ENCODE data around the gene RABGGTA.

RABGGTA gene

GRCh38 chr14:24314377-24315193 is 43.2 kb upstream of the RABGGTA start:
- H3K4me3 ChIP-seq (ENCODE audit: control insufficient read depth, low read depth, low read length), result no peak overlapping the region
- TF ChIP-seq, protein P1, sequence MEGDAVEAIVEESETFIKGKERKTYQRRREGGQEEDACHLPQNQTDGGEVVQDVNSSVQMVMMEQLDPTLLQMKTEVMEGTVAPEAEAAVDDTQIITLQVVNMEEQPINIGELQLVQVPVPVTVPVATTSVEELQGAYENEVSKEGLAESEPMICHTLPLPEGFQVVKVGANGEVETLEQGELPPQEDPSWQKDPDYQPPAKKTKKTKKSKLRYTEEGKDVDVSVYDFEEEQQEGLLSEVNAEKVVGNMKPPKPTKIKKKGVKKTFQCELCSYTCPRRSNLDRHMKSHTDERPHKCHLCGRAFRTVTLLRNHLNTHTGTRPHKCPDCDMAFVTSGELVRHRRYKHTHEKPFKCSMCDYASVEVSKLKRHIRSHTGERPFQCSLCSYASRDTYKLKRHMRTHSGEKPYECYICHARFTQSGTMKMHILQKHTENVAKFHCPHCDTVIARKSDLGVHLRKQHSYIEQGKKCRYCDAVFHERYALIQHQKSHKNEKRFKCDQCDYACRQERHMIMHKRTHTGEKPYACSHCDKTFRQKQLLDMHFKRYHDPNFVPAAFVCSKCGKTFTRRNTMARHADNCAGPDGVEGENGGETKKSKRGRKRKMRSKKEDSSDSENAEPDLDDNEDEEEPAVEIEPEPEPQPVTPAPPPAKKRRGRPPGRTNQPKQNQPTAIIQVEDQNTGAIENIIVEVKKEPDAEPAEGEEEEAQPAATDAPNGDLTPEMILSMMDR (IDR thresholded peaks at IDR 0.05; ENCODE audit: control insufficient read depth, insufficient read depth, low read depth, low read length, missing control alignments), result no peak
- no peak for DNase-seq (ENCODE audit: low read depth)

GRCh38 chr14:24313913-24314312 is 42.5 kb upstream of the RABGGTA start:
- TF ChIP-seq, protein P1 (IDR thresholded peaks at IDR 0.05; ENCODE audit: control insufficient read depth, insufficient read depth, low read depth, low read length, missing control alignments), result no peak
- no peak for DNase-seq (ENCODE audit: low read depth)

DNA sequence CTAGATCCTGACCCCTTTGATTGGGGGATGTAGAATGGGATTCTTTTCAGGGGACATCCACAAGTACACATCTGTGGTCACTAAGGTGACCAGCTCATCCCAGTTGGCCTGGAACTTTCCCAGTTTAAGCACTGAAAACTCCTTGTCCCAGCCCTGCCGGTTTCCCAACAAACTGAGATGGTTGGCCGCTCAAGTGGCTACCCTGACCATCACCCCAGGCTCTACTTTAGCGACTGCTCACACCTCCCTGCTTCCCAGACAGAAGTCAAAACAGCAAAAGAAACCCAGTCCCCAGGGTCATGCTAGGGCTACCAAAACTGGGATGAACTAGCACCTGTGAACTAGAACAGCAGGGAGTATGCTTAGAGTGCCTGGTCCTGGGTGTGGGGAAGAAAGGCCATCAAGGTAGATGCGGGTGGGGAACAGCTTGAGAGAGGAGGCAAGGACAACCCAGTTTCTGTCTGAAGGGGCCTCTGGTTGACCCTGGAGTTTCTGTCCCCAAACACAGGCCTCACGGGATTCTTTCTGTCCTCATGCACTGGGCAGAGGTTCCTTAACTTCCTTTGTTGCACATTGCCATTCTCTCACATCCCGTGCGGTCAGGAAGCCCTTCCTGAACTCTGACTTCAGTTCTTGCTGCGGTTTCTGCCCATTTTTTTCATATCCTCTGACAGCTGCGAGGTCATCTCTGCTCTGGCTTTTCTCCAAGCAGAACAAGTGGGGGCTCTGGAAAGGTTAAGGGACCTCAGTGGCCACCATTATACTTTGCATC is 41.5 kb upstream of the RABGGTA start:
- H3K4me3 ChIP-seq (ENCODE audit: control insufficient read depth, low read depth, low read length), result no peak overlapping the region
- DNase-seq (ENCODE audit: low read depth), result no peak
- TF ChIP-seq, protein P1 (IDR thresholded peaks at IDR 0.05; ENCODE audit: control insufficient read depth, insufficient read depth, low read depth, low read length, missing control alignments), result no peak

More at GRCh38 chr14:24313913-24314312, 42.5 kb upstream of the RABGGTA start:
- no peak overlapping the region for H3K4me3 ChIP-seq (ENCODE audit: control insufficient read depth, low read depth, low read length)

DNA sequence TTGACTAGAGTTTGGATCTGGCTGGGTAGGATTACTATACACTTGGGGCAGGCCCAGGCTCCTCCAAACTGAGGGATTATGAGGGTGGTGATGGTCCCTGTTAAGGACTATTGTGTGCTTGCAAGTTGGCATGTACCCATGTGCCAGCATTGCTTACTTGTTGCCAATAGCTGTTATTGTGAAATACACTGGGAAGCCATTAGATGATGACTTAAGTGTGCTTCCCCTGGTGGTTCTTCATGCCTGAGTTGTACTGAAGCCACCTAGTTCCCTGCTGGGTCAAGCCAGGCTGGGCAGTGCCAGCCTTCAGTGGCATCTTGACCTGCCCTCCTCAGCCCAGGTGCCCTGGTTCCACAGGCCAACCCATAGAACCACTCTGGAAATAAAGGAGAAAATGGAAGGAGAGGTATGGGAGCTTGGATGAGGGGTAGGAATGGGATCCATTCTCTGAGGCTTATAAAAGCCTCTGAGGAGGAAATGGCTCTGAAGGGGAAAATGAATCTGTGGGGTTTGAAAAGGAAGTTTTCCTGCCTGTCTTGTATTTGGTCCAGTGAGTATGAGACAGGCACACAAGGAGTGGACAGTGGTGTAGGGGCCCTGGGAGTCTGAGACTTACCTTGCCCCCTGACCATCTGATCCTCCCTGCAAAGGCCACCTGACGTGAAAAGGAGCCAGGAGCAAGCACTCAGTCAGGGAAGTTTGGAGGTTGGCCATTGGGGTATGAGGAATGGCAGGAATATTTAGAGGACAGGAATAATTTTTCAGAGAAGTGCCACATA is 40.6 kb upstream of the RABGGTA start:
- TF ChIP-seq, protein P1 (IDR thresholded peaks at IDR 0.05; ENCODE audit: control insufficient read depth, insufficient read depth, low read depth, low read length, missing control alignments), result no peak
- DNase-seq (ENCODE audit: low read depth), result no peak
- H3K4me3 ChIP-seq (ENCODE audit: control insufficient read depth, low read depth, low read length), result no peak overlapping the region

DNA sequence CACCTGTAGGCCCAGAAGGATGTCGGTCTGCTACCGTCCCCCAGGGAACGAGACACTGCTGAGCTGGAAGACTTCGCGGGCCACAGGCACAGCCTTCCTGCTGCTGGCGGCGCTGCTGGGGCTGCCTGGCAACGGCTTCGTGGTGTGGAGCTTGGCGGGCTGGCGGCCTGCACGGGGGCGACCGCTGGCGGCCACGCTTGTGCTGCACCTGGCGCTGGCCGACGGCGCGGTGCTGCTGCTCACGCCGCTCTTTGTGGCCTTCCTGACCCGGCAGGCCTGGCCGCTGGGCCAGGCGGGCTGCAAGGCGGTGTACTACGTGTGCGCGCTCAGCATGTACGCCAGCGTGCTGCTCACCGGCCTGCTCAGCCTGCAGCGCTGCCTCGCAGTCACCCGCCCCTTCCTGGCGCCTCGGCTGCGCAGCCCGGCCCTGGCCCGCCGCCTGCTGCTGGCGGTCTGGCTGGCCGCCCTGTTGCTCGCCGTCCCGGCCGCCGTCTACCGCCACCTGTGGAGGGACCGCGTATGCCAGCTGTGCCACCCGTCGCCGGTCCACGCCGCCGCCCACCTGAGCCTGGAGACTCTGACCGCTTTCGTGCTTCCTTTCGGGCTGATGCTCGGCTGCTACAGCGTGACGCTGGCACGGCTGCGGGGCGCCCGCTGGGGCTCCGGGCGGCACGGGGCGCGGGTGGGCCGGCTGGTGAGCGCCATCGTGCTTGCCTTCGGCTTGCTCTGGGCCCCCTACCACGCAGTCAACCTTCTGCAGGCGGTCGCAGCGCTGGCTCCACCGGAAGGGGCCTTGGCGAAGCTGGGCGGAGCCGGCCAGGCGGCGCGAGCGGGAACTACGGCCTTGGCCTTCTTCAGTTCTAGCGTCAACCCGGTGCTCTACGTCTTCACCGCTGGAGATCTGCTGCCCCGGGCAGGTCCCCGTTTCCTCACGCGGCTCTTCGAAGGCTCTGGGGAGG is 39.5 kb upstream of the RABGGTA start, which contains the start of gene LTB4R:
LTB4R (plus strand) TSS at position 857 of the 959 bp plus-strand sequence. CDS start 4,150 bp downstream, outside the sequence.
- H3K4me3 ChIP-seq (ENCODE audit: control insufficient read depth, low read depth, low read length), result no peak within 1 kb of the TSS
- no peak for DNase-seq (ENCODE audit: low read depth)
- TF ChIP-seq, protein P1 (IDR thresholded peaks at IDR 0.05; ENCODE audit: control insufficient read depth, insufficient read depth, low read depth, low read length, missing control alignments), result peak; percentile 18

All from AG09309 (cell line).